SJSA1 (cell line): ENCODE measurements around the gene CACNA1C. TPM values are rescaled to one million over a fixed set of nuclear protein-coding genes. Genes with fewer than 3 reads are reported as not detected.
"Not testable (repeated sequence)": the region's sequence is repeated elsewhere in the genome, so short reads cannot be mapped to it uniquely, and the experiment has no call there.

Experiments used
- DNase-seq, 2 experiments: peaks; one replicate each; pipeline ENCODE4 v3.0.0-alpha.2; 2015 to 2020; ENCODE audit warnings: low spot score in 2 of 2, low read depth in 1 of 2
- H3K27ac ChIP-seq: fragments of 250-450 bp; sonication (Bioruptor Pico); 2 replicates; pipeline ENCODE4 v1.5.1; 2020; ENCODE audit warnings: mild to moderate bottlenecking, moderate library complexity
- H3K27me3 ChIP-seq: fragments of 250-450 bp; sonication (Bioruptor Pico); replicated peaks from 2 replicates; pipeline ENCODE4 v1.5.1; 2020; ENCODE audit warnings: mild to moderate bottlenecking, moderate library complexity
- H3K36me3 ChIP-seq: fragments of 250-450 bp; sonication (Bioruptor Pico); 2 replicates; pipeline ENCODE4 v1.5.1; 2020; ENCODE audit warnings: mild to moderate bottlenecking
- H3K4me1 ChIP-seq: fragments of 250-450 bp; sonication (Bioruptor Pico); replicated peaks from 2 replicates; pipeline ENCODE4 v1.6.1; 2021; ENCODE audit warnings: mild to moderate bottlenecking
- H3K4me3 ChIP-seq: fragments of 250-450 bp; sonication (Bioruptor Pico); 2 replicates; pipeline ENCODE4 v1.5.1; 2020; ENCODE audit warnings: mild to moderate bottlenecking
- H3K9me3 ChIP-seq: fragments of 250-450 bp; sonication (Bioruptor Pico); replicated peaks from 2 replicates; pipeline ENCODE4 v1.5.1; 2020; ENCODE audit warnings: mild to moderate bottlenecking
- total RNA-seq: library from RNA; depleted of rRNA; stranded (reverse); fragments of >200 nt; shearing (Covaris generic); gene quantifications from 2 replicates; pipeline ENCODE4 v1.2.3, GENCODE V29; 2014

CACNA1C gene
- total RNA-seq, 1 experiment from 2014 or later: 6.1 TPM

- Histone ChIP-seq H3K4me1 (peaks cover 9% of the 10 kb centered on the region), H3K27ac (no peak overlapping the region), H3K27me3 (no peaks in the 10 kb centered on the region), H3K9me3 (no peaks in the 10 kb centered on the region), H3K36me3 (peaks cover 15% of the 10 kb centered on the region; the same call in 1 of the 2 replicates), H3K4me3 (no peak overlapping the region)
- no peak for DNase-seq
Observed at GRCh38 chr12:2115101-2115845, 62.5 kb downstream of the CACNA1C start.

GRCh38 chr12:2117541-2117940 is 64.8 kb downstream of the CACNA1C start:
- Histone ChIP-seq H3K27me3 (no peaks in the 10 kb centered on the region), H3K9me3 (no peaks in the 10 kb centered on the region), H3K4me3 (no peak overlapping the region), H3K36me3 (peaks cover 19% of the 10 kb centered on the region), H3K4me1 (peaks cover 10% of the 10 kb centered on the region; the same call in 1 of the 2 replicates), H3K27ac (no peak overlapping the region)
- DNase-seq: no peak

- no peaks in the 10 kb centered on the region for H3K9me3 ChIP-seq
- H3K4me1 ChIP-seq: peaks cover 10% of the 10 kb centered on the region; the same call in 1 of the 2 replicates
- H3K27ac ChIP-seq: no peak overlapping the region
- peaks cover 19% of the 10 kb centered on the region for H3K36me3 ChIP-seq
- H3K27me3 ChIP-seq: no peaks in the 10 kb centered on the region
- no peak overlapping the region for H3K4me3 ChIP-seq
- DNase-seq: no peak
Observed at GRCh38 chr12:2118061-2118460, 65.3 kb downstream of the CACNA1C start.

- Histone ChIP-seq H3K4me1 (peaks cover 10% of the 10 kb centered on the region; the same call in 1 of the 2 replicates), H3K9me3 (no peaks in the 10 kb centered on the region), H3K27me3 (no peaks in the 10 kb centered on the region), H3K36me3 (peaks cover 19% of the 10 kb centered on the region), H3K4me3 (no peak overlapping the region), H3K27ac (no peak overlapping the region)
- no peak for DNase-seq
Observed at GRCh38 chr12:2118481-2119255, 65.9 kb downstream of the CACNA1C start.

GRCh38 chr12:2119266-2119665 is 66.5 kb downstream of the CACNA1C start:
- Histone ChIP-seq H3K36me3 (peaks cover 19% of the 10 kb centered on the region), H3K27me3 (no peaks in the 10 kb centered on the region), H3K9me3 (no peaks in the 10 kb centered on the region), H3K4me1 (peaks cover 10% of the 10 kb centered on the region; the same call in 1 of the 2 replicates), H3K4me3 (no peak overlapping the region), H3K27ac (no peak overlapping the region)
- no peak for DNase-seq

- Histone ChIP-seq H3K36me3 (peaks cover 9% of the 10 kb centered on the region), H3K4me3 (no peak overlapping the region), H3K4me1 (peaks cover 10% of the 10 kb centered on the region; the same call in 1 of the 2 replicates), H3K27ac (no peak overlapping the region), H3K27me3 (no peaks in the 10 kb centered on the region), H3K9me3 (no peaks in the 10 kb centered on the region)
- DNase-seq: no peak
Observed at GRCh38 chr12:2120982-2121758, 68.4 kb downstream of the CACNA1C start.

- Histone ChIP-seq H3K4me1 (peaks cover 34% of the 10 kb centered on the region), H3K27me3 (no peaks in the 10 kb centered on the region), H3K9me3 (no peaks in the 10 kb centered on the region), H3K27ac (no peak overlapping the region), H3K4me3 (no peak overlapping the region), H3K36me3 (peaks cover 4% of the 10 kb centered on the region; the same call in 1 of the 2 replicates)
- no peak for DNase-seq
Observed at GRCh38 chr12:2124466-2125023, 71.8 kb downstream of the CACNA1C start.

GRCh38 chr12:2125651-2126522 is 73.1 kb downstream of the CACNA1C start:
- Histone ChIP-seq H3K9me3 (no peaks in the 10 kb centered on the region), H3K4me1 (peaks cover 30% of the 10 kb centered on the region), H3K4me3 (no peak overlapping the region), H3K36me3 (peaks cover 4% of the 10 kb centered on the region; the same call in 1 of the 2 replicates), H3K27me3 (no peaks in the 10 kb centered on the region), H3K27ac (no peak overlapping the region)
- DNase-seq: no peak

- H3K36me3 ChIP-seq: peaks cover under 1% of the 10 kb centered on the region; the same call in 1 of the 2 replicates
- no peak overlapping the region for H3K27ac ChIP-seq
- peaks cover 30% of the 10 kb centered on the region for H3K4me1 ChIP-seq
- no peak overlapping the region for H3K4me3 ChIP-seq
- no peaks in the 10 kb centered on the region for H3K9me3 ChIP-seq
- DNase-seq: no peak
- H3K27me3 ChIP-seq: no peaks in the 10 kb centered on the region
Observed at GRCh38 chr12:2126676-2127406, 74.1 kb downstream of the CACNA1C start.

- DNase-seq: peak; percentile 85 to 87
- Histone ChIP-seq H3K4me3 (no peak overlapping the region), H3K27me3 (no peaks in the 10 kb centered on the region), H3K4me1 (peaks cover 30% of the 10 kb centered on the region), H3K36me3 (no peaks in the 10 kb centered on the region), H3K9me3 (no peaks in the 10 kb centered on the region), H3K27ac (peak overlapping the region; percentile 39)
Observed at GRCh38 chr12:2129076-2129475, 76.3 kb downstream of the CACNA1C start.

GRCh38 chr12:2135661-2136418 is 83.1 kb downstream of the CACNA1C start:
- H3K4me3 ChIP-seq, H3K27ac ChIP-seq, DNase-seq, H3K9me3 ChIP-seq, H3K36me3 ChIP-seq, H3K27me3 ChIP-seq: not testable (repeated sequence)
- H3K4me1 ChIP-seq: peaks cover 11% of the 10 kb centered on the region
